ENCODE results near the gene SEC63.
"Not testable (repeated sequence)": the region's sequence is repeated elsewhere in the genome, so short reads cannot be mapped to it uniquely, and the experiment has no call there.

The SEC63 gene

GRCh38 chr6:107931894-107932293 is 26.1 kb downstream of the SEC63 start:
- DNase-seq (ENCODE audit: low read depth) = no peak

GRCh38 chr6:107928984-107929383 is 29.0 kb downstream of the SEC63 start:
- DNase-seq (ENCODE audit: low read depth) = no peak

DNA sequence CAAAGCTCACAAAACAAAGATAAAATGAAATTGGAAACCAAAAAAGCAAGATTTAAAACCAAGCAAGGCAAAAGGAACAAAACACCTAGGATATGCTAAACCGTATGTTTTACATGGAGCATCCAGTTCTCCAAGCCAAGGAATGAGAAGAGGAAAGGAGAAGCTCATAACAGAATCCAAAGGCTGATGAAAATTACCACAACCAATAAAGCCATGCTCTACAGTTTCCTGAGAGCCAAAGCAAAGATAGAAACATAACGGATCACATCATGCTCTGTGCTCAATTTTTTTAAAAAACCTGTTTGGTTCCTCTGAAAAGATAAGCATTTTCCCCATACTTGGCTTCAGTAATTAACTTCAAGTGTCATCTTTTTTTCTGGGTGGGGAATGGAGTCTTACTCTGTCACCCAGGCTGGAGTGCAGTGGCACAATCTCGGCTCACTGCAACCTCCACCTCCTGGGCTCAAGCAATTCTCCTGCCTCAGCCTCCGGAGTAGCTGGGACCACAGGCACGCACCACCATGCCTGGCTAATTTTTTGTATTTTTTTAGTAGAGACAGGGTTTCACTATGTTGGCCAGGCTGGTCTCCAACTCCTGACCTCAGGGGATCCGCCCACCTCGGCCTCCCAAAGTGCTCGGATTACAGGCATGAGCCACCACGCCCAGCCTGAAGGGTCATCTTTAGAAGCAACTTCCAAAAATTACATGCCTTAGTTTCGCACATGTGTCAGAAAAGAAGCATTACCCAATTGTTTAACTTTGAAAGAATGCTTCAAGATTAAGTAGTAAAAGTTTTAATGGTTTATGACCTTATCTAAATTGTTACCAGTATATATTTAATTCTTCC is 31.1 kb downstream of the SEC63 start:
- not testable (repeated sequence) for DNase-seq (ENCODE audit: low read depth)

GRCh38 chr6:107917451-107918375 is 40.3 kb downstream of the SEC63 start:
- no peak for DNase-seq (ENCODE audit: low read depth)

DNA sequence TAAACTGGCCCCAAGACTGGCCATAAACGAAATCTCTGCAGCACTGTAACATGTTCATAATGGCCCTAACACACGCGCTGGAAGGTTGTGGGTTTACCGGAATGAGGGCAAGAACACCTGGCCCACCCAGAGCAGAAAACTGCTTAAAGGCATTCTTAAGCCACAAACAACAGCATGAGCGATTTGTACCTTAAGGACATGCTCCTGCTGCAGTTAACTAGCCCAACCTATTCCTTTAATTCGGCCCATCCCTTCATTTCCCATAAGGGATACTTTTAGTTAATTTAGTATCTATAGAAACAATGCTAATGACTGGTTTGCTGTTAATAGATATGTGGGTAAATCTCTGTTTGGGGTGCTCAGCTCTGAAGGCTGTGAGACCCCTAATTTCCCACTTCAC is 41.0 kb downstream of the SEC63 start:
- DNase-seq (ENCODE audit: low read depth) = not testable (repeated sequence)

DNA sequence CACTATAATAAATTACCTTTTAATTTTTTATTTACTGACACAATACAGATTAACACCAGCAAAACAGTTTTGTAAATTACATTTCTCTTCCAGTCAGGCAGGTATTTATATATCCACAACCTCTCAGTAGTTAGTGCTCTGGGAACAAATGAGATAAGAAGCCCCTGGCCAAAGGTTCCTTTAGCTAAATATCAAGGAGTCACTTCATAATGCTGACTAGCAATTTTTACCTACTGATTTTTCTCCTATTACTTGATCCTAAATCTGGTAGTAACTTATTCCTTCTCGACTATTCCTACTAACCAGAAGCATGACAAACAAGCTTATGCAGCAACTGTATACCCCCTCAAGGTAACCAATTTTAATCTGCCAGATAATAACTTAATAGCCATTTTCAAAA is 46.3 kb downstream of the SEC63 start:
- no peak for DNase-seq (ENCODE audit: low read depth)

DNA sequence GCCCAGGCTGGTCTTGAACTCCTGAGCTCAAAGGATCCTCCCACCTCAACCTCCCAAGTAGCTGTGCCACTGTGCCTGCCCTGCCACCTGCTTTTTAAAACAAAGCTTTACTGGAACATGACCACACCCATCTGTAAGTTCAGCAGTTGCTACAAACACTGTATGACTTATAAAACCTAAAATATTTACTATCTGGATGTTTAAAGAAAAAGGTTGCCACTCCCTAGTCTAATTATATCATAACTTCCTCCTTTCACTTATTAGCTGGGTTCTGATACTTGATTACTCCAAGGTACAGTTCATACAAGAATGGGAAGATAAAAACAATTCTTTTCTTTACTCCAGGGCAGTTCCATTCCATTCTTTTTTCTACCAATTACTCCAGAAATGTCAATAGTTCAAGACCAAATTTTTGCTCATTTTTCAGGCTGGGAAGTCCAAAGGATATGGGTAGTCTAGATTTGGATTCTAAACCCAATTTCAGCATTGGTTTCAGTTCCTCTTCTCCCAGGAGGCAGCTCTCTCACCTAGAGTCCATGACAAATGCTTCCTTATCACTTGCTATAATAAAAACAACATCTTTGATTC is 63.1 kb downstream of the SEC63 start:
- no peak for DNase-seq (ENCODE audit: low read depth)

- DNase-seq (ENCODE audit: low read depth) = not testable (repeated sequence)
Measured at GRCh38 chr6:107890431-107890830, 67.6 kb downstream of the SEC63 start.

DNA sequence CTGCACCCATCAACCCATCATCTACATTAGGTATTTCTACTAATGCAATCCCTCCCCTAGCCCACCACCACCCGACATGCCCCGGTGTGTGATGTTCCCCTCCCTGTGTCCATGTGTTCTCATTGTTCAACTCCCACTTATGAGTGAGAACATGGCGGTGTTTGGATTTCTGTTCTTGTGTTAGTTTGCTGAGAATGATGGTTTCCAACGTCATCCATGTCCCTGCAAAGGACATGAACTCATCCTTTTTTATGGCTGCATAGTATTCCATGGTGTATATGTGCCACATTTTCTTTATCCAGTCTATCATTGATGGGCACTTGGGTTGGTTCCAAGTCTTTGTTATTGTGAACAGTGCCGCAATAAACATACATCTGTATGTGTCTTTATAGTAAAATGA is 72.1 kb downstream of the SEC63 start:
- not testable (repeated sequence) for DNase-seq (ENCODE audit: low read depth)

- no peak for DNase-seq (ENCODE audit: low read depth)
Measured at GRCh38 chr6:107879941-107880340, 78.1 kb downstream of the SEC63 start.

- no peak for DNase-seq (ENCODE audit: low read depth)
Measured at GRCh38 chr6:107877968-107878367, 80.0 kb downstream of the SEC63 start.

- no peak for DNase-seq (ENCODE audit: low read depth)
Measured at GRCh38 chr6:107871976-107872375, 86.0 kb downstream of the SEC63 start.

DNA sequence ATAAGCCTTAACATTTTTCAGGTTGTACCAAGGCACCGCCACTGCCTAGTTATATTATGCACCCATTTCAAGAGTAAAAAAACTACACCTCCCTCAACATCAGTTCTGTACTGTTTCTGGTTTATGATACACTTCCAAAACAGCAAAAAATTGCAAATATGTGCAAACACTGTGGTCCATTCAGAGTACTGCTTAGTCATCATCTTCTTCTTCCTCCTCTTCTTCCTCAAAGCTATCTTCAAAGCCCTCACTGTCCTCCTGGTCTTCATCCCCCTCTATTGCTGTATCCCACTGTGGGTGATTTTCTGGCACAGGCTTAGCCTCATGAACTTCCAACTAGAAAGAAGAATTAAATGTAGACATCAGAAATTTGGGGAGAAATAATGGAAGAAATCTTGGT is 86.5 kb downstream of the SEC63 start:
- DNase-seq (ENCODE audit: low read depth) = not testable (repeated sequence)

- no peak for DNase-seq (ENCODE audit: low read depth)
Measured at GRCh38 chr6:107871016-107871415, 87.0 kb downstream of the SEC63 start.

- peak; percentile 26 for DNase-seq (ENCODE audit: low read depth)
Measured at GRCh38 chr6:107870381-107870780, 87.6 kb downstream of the SEC63 start.

- no peak for DNase-seq (ENCODE audit: low read depth)
Measured at GRCh38 chr6:107869871-107870270, 88.1 kb downstream of the SEC63 start.

DNA sequence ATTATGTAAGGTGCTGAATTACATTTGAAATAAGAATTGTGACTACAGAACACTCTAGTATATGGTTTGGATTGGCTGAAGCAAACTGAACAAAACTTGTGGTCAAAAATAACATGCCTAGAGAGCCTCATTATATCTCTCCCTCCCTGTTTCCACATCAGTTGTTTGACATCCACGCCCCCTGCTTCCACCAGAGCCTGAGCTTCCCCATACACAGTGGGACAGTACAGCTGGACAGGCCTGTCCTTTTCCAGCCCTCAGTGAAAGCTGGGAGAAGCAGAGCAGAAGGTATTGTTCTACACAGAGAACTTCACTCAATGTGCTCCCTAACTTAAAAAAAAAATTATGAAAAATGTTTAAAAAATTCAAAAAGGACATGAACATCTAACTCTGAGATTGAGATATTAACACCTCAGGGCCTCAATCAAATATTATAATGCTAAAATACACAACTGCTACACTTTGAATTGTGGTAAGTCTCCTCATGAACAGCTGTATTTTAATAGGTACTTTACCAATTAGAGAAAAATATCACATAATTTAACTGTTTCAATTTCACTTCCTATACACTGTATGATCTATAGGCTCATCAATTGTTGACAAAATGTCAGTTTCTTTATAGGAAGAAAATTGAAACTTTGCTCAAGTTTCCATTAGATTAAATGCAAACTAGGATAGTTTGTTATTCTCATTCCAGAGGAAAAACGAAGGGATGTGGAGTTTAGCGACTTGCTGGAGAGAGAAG is 89.0 kb downstream of the SEC63 start:
- DNase-seq (ENCODE audit: low read depth) = no peak

DNA sequence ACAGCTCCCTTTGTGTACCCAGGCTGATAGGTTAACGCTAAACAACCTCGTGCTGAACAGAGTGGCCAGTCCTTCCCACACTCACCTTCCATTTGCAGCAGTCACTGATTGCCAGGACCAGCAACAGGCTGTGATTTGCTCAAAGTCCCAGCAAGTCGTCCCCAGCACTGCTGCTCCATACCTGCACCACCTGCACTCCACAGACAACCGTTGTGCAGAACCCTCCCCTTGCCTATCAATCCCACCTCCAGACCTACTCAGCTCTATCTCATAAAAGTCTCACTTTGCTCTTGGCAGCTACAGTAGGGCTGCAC is 90.7 kb downstream of the SEC63 start:
- DNase-seq (ENCODE audit: low read depth) = no peak

GRCh38 chr6:107866606-107867301 is 91.3 kb downstream of the SEC63 start:
- DNase-seq (ENCODE audit: low read depth) = no peak

DNA sequence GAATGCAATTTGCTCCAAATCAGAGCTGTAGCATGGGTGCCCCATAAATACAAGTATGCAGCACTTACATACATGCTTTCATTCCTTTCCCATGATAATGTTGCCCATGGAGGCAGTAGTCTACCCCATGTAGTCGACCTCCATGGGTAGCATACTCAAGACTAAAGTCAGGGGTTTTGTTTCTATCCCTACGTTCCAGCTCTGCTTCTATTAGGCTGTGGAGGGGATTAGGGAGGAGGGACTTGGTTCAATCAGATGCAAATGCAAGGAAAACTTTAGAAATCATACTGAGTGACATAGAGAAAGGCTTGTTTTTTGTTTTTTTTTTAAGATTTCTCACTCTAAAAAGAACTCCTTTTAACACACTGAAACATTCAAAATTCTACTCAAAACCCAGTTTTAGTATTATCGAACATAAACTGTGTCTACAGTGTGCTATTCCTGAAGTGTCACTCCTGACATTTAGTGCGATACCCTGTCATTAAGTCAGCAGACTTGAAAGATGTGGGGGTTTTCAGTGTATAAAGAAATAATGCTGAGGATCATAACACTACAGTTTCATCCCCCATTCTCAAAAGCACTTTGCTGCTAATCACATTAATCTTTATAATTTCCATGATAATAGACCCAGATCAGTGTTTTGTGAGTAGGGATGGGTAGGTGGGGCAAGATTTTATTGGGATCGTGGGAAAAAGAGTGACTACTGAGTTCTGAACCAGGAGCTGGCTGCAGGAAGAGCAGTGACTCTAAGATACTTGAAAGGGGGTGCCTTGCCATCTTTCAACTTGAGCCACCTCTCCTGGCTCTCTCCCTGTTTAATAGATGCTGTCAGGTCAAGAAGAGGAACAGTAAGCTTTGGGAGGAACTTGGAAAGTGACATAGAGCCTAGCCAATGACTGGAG is 93.5 kb downstream of the SEC63 start:
- no peak for DNase-seq (ENCODE audit: low read depth)

Data from non-pigmented ciliary epithelial cell (primary cell).